Peyer's patch (tissue), 4 donors: ENCODE data around the gene PTPN5.

ENCODE experiments used
- CTCF ChIP-seq, 6 experiments: fragments of 450-650 bp in 4 of 6; fragments of 200-600 bp in 2 of 6; sonication (generic) in 1 of 6; IDR thresholded peaks; one replicate each; pipeline ENCODE4 v1.5.1; 2017 to 2019; ENCODE audit warnings: antibody characterized with exemption in 6 of 6, mild to moderate bottlenecking in 3 of 6, moderate library complexity in 1 of 6
- POLR2A ChIP-seq, 2 donors: fragments of 450-650 bp; IDR thresholded peaks; one replicate each; pipeline ENCODE4 v1.5.1; 2017; ENCODE audit warnings: antibody characterized with exemption in 2 of 2, mild to moderate bottlenecking in 2 of 2, moderate library complexity in 2 of 2

- TF ChIP-seq POLR2A (IDR thresholded peaks at IDR 0.05) = no peak
- TF ChIP-seq CTCF (IDR thresholded peaks at IDR 0.05) = no peak
Observed at GRCh38 chr11:18726040-18726439, 65.6 kb downstream of the PTPN5 start, which contains the start of gene IGSF22.
